WTC11 (cell line): ENCODE measurements around the gene ACAA1. TPM values are rescaled to one million over a fixed set of nuclear protein-coding genes. Genes with fewer than 3 reads are reported as not detected.

Experiments used
- ATAC-seq: fragments of 200-7000 bp; cut with Tn5 transposase; 2 replicates; pipeline ENCODE4 v1.10.0; 2021; ENCODE audit warnings: mild to moderate bottlenecking, moderate library complexity
- CTCF ChIA-PET: fragments of 300-600 bp; sonication (Branson Sonifier 250); formaldehyde crosslinking; loops from one replicate; lab custom pipeline; 2021; ENCODE audit warnings: antibody characterized with exemption; lab: Charles Lee
- POLR2A ChIA-PET: fragments of 350-600 bp; sonication (Branson Sonifier 250); formaldehyde crosslinking; loops from one replicate; lab custom pipeline; 2021; ENCODE audit warnings: antibody characterized with exemption; lab: Charles Lee
- DNase-seq: peaks from one replicate; pipeline ENCODE4 v3.0.0; 2021; ENCODE audit warnings: low spot score
- H3K27ac Mint-ChIP-seq: 2 replicates; pipeline ENCODE4 v1.8.0; 2021; ENCODE audit warnings: mixed read lengths
- H3K27me3 Mint-ChIP-seq: 2 replicates; pipeline ENCODE4 v1.8.0; 2021; ENCODE audit warnings: low read depth, mild to moderate bottlenecking, moderate library complexity, mixed read lengths
- H3K36me3 Mint-ChIP-seq: 2 replicates; pipeline ENCODE4 v1.8.0; 2021; ENCODE audit warnings: mixed read lengths
- H3K4me1 Mint-ChIP-seq: 2 replicates; pipeline ENCODE4 v1.8.0; 2022; ENCODE audit warnings: mixed read lengths
- H3K4me3 Mint-ChIP-seq: 2 replicates; pipeline ENCODE4 v1.8.0; 2021; ENCODE audit warnings: mild to moderate bottlenecking, moderate library complexity, mixed read lengths
- H3K9me3 Mint-ChIP-seq: 2 replicates; pipeline ENCODE4 v1.8.0; 2021; ENCODE audit warnings: mixed read lengths
- ATF2 ChIP-seq: sonication (generic); formaldehyde crosslinking; IDR thresholded peaks from 2 replicates; pipeline ENCODE4 v1.8.1; 2022; ENCODE audit warnings: low read depth, missing genetic modification reagents, borderline replicate concordance
- E2F1 ChIP-seq: sonication (generic); formaldehyde crosslinking; IDR thresholded peaks from 2 replicates; pipeline ENCODE4 v1.8.0; 2022; ENCODE audit warnings: mild to moderate bottlenecking, missing genetic modification reagents
- EMX1 ChIP-seq: fragments of 250-450 bp; sonication (Bioruptor Pico); IDR thresholded peaks from 2 replicates; pipeline ENCODE4 v1.8.0; 2021; ENCODE audit warnings: mild to moderate bottlenecking
- ERG ChIP-seq: fragments of 250-450 bp; sonication (Bioruptor Pico); IDR thresholded peaks from 2 replicates; pipeline ENCODE4 v1.8.0; 2021; ENCODE audit warnings: mild to moderate bottlenecking
- GABPB1 ChIP-seq: sonication (generic); formaldehyde crosslinking; IDR thresholded peaks from 2 replicates; pipeline ENCODE4 v1.8.1; 2023; ENCODE audit warnings: mild to moderate bottlenecking, missing genetic modification reagents
- IRF2 ChIP-seq: sonication (generic); formaldehyde crosslinking; IDR thresholded peaks from 2 replicates; pipeline ENCODE4 v1.8.0; 2022; ENCODE audit warnings: low read depth, missing genetic modification reagents, borderline replicate concordance
- NFYB ChIP-seq: sonication (generic); formaldehyde crosslinking; conservative IDR thresholded peaks from 2 replicates; pipeline ENCODE4 v1.8.0; 2022; ENCODE audit warnings: low read depth, missing genetic modification reagents
- NR1H2 ChIP-seq: sonication (generic); formaldehyde crosslinking; IDR thresholded peaks from 2 replicates; pipeline ENCODE4 v1.9.0; 2021; ENCODE audit warnings: mild to moderate bottlenecking, moderate library complexity, missing genetic modification reagents
- TP53 ChIP-seq: sonication (generic); formaldehyde crosslinking; IDR thresholded peaks from 2 replicates; pipeline ENCODE4 v1.8.1; 2023; ENCODE audit warnings: mild to moderate bottlenecking, missing genetic modification reagents
- ZBTB43 ChIP-seq: sonication (generic); formaldehyde crosslinking; IDR thresholded peaks from 2 replicates; pipeline ENCODE4 v1.8.1; 2023; ENCODE audit warnings: mild to moderate bottlenecking, missing genetic modification reagents
- ZNF263 ChIP-seq: sonication (generic); formaldehyde crosslinking; IDR thresholded peaks from 2 replicates; pipeline ENCODE4 v1.8.1; 2022; ENCODE audit warnings: low read depth, mild to moderate bottlenecking, moderate library complexity, missing genetic modification reagents
- ZNF396 ChIP-seq: fragments of 250-450 bp; sonication (Bioruptor Pico); IDR thresholded peaks from 2 replicates; pipeline ENCODE4 v1.8.0; 2021; ENCODE audit warnings: mild to moderate bottlenecking, moderate library complexity, borderline replicate concordance
- ZNF416 ChIP-seq: fragments of 250-450 bp; sonication (Bioruptor Pico); IDR thresholded peaks from 2 replicates; pipeline ENCODE4 v1.9.0; 2021; ENCODE audit warnings: mild to moderate bottlenecking, inconsistent platforms
- total RNA-seq: library from RNA; stranded (reverse); gene quantifications from 3 replicates; pipeline ENCODE4 v1.2.3, GENCODE V29; 2021
- TF ChIP-seq, protein P1 (sequence below): sonication (generic); formaldehyde crosslinking; IDR thresholded peaks from 2 replicates; pipeline ENCODE4 v1.8.0; 2023; ENCODE audit warnings: missing genetic modification reagents
- TF ChIP-seq, protein P2 (sequence below): fragments of 250-450 bp; sonication (Bioruptor Pico); IDR thresholded peaks from 2 replicates; pipeline ENCODE4 v1.9.0; 2021; ENCODE audit warnings: mild to moderate bottlenecking, borderline replicate concordance
- TF ChIP-seq, protein P3 (sequence below): sonication (generic); formaldehyde crosslinking; IDR thresholded peaks from 2 replicates; pipeline ENCODE4 v1.8.0; 2023; ENCODE audit warnings: mild to moderate bottlenecking, missing genetic modification reagents
- TF ChIP-seq, protein P4 (sequence below): sonication (generic); formaldehyde crosslinking; IDR thresholded peaks from 2 replicates; pipeline ENCODE4 v1.8.1; 2023; ENCODE audit warnings: mild to moderate bottlenecking, missing genetic modification reagents, moderate library complexity
- TF ChIP-seq, protein P5 (sequence below): fragments of 200-600 bp; IDR thresholded peaks from 2 replicates; pipeline ENCODE4 v1.8.0; 2022; ENCODE audit warnings: antibody characterized with exemption

ACAA1 gene
- total RNA-seq, 1 experiment from 2014 or later: 46.5 TPM

GRCh38 chr3:38133557-38134405 lies 3.1 kb downstream of the ACAA1 start:
- no peak for ATAC-seq
- Mint-ChIP-seq H3K27me3 (no peaks in the 10 kb centered on the region), H3K4me3 (no peak overlapping the region), H3K36me3 (peaks cover 31% of the 10 kb centered on the region), H3K9me3 (no peaks in the 10 kb centered on the region), H3K4me1 (peaks cover 25% of the 10 kb centered on the region), H3K27ac (no peak overlapping the region; the same call in 1 of the 2 replicates)
- ChIA-PET POLR2A (no interaction called here), CTCF (interaction anchor here (0.6 kb wide), 1 partner anchor 137 kb away, joined by 7 read pairs; no protein-coding TSS in a partner anchor)
- TF ChIP-seq, protein P1, sequence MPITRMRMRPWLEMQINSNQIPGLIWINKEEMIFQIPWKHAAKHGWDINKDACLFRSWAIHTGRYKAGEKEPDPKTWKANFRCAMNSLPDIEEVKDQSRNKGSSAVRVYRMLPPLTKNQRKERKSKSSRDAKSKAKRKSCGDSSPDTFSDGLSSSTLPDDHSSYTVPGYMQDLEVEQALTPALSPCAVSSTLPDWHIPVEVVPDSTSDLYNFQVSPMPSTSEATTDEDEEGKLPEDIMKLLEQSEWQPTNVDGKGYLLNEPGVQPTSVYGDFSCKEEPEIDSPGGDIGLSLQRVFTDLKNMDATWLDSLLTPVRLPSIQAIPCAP: no peak
- peak; percentile 66; the same call in 1 of the 2 replicates for TF ChIP-seq GABPB1 (CRISPR knock-in tag)
- TF ChIP-seq ATF2 (CRISPR knock-in tag): no peak
- TF ChIP-seq NR1H2 (CRISPR knock-in tag): no peak
- no peak for TF ChIP-seq ERG (CRISPR knock-in tag)
- TF ChIP-seq ZNF396 (CRISPR knock-in tag): no peak
- TF ChIP-seq, protein P2, sequence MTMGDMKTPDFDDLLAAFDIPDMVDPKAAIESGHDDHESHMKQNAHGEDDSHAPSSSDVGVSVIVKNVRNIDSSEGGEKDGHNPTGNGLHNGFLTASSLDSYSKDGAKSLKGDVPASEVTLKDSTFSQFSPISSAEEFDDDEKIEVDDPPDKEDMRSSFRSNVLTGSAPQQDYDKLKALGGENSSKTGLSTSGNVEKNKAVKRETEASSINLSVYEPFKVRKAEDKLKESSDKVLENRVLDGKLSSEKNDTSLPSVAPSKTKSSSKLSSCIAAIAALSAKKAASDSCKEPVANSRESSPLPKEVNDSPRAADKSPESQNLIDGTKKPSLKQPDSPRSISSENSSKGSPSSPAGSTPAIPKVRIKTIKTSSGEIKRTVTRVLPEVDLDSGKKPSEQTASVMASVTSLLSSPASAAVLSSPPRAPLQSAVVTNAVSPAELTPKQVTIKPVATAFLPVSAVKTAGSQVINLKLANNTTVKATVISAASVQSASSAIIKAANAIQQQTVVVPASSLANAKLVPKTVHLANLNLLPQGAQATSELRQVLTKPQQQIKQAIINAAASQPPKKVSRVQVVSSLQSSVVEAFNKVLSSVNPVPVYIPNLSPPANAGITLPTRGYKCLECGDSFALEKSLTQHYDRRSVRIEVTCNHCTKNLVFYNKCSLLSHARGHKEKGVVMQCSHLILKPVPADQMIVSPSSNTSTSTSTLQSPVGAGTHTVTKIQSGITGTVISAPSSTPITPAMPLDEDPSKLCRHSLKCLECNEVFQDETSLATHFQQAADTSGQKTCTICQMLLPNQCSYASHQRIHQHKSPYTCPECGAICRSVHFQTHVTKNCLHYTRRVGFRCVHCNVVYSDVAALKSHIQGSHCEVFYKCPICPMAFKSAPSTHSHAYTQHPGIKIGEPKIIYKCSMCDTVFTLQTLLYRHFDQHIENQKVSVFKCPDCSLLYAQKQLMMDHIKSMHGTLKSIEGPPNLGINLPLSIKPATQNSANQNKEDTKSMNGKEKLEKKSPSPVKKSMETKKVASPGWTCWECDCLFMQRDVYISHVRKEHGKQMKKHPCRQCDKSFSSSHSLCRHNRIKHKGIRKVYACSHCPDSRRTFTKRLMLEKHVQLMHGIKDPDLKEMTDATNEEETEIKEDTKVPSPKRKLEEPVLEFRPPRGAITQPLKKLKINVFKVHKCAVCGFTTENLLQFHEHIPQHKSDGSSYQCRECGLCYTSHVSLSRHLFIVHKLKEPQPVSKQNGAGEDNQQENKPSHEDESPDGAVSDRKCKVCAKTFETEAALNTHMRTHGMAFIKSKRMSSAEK (CRISPR knock-in tag): no peak
- TF ChIP-seq TP53: no peak
- DNase-seq: no peak

GRCh38 chr3:38133209-38133556 lies 3.7 kb downstream of the ACAA1 start:
- Mint-ChIP-seq H3K27me3 (no peaks in the 10 kb centered on the region), H3K36me3 (peaks cover 31% of the 10 kb centered on the region), H3K4me3 (no peak overlapping the region), H3K9me3 (no peaks in the 10 kb centered on the region), H3K4me1 (peaks cover 23% of the 10 kb centered on the region), H3K27ac (no peak overlapping the region)
- POLR2A ChIA-PET: no interaction called here
- ATAC-seq: no peak
- CTCF ChIA-PET: no interaction called here
- no peak for DNase-seq
- TF ChIP-seq, protein P3, sequence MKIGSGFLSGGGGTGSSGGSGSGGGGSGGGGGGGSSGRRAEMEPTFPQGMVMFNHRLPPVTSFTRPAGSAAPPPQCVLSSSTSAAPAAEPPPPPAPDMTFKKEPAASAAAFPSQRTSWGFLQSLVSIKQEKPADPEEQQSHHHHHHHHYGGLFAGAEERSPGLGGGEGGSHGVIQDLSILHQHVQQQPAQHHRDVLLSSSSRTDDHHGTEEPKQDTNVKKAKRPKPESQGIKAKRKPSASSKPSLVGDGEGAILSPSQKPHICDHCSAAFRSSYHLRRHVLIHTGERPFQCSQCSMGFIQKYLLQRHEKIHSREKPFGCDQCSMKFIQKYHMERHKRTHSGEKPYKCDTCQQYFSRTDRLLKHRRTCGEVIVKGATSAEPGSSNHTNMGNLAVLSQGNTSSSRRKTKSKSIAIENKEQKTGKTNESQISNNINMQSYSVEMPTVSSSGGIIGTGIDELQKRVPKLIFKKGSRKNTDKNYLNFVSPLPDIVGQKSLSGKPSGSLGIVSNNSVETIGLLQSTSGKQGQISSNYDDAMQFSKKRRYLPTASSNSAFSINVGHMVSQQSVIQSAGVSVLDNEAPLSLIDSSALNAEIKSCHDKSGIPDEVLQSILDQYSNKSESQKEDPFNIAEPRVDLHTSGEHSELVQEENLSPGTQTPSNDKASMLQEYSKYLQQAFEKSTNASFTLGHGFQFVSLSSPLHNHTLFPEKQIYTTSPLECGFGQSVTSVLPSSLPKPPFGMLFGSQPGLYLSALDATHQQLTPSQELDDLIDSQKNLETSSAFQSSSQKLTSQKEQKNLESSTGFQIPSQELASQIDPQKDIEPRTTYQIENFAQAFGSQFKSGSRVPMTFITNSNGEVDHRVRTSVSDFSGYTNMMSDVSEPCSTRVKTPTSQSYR (CRISPR knock-in tag): no peak
- TF ChIP-seq, protein P4, sequence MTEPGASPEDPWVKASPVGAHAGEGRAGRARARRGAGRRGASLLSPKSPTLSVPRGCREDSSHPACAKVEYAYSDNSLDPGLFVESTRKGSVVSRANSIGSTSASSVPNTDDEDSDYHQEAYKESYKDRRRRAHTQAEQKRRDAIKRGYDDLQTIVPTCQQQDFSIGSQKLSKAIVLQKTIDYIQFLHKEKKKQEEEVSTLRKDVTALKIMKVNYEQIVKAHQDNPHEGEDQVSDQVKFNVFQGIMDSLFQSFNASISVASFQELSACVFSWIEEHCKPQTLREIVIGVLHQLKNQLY (CRISPR knock-in tag): no peak
- TF ChIP-seq ZNF416 (CRISPR knock-in tag): no peak
- TF ChIP-seq EMX1 (CRISPR knock-in tag): no peak
- TF ChIP-seq, protein P5, sequence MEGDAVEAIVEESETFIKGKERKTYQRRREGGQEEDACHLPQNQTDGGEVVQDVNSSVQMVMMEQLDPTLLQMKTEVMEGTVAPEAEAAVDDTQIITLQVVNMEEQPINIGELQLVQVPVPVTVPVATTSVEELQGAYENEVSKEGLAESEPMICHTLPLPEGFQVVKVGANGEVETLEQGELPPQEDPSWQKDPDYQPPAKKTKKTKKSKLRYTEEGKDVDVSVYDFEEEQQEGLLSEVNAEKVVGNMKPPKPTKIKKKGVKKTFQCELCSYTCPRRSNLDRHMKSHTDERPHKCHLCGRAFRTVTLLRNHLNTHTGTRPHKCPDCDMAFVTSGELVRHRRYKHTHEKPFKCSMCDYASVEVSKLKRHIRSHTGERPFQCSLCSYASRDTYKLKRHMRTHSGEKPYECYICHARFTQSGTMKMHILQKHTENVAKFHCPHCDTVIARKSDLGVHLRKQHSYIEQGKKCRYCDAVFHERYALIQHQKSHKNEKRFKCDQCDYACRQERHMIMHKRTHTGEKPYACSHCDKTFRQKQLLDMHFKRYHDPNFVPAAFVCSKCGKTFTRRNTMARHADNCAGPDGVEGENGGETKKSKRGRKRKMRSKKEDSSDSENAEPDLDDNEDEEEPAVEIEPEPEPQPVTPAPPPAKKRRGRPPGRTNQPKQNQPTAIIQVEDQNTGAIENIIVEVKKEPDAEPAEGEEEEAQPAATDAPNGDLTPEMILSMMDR: no peak
- TF ChIP-seq NFYB: no peak
- no peak for TF ChIP-seq ZBTB43 (CRISPR knock-in tag)
- TF ChIP-seq IRF2 (CRISPR knock-in tag): no peak
- no peak for TF ChIP-seq ZNF263 (CRISPR knock-in tag)
- no peak for TF ChIP-seq E2F1
